Lung (tissue), 12 donors: ENCODE data around the gene PNMA8B. TPM values are rescaled to one million over a fixed set of nuclear protein-coding genes. Genes with fewer than 3 reads are reported as not detected.

Source experiments
- ATAC-seq: fragments of 200-7000 bp; cut with Tn5 transposase; one replicate; pipeline ENCODE4 v1.9.1; 2020; ENCODE audit warnings: moderate number of reproducible peaks; ENCODE audit not compliant: insufficient read depth, low FRiP score
- DNase-seq, 3 donors: peaks; one replicate each; pipeline ENCODE4 v3.0.0-alpha.2; 2013 to 2017
- H3K27ac ChIP-seq, 2 donors: one replicate each; pipeline ENCODE4 v1.5.1; 2013; ENCODE audit warnings: mild to moderate bottlenecking in 2 of 2, moderate library complexity in 2 of 2, control low read depth in 1 of 2, inconsistent platforms in 1 of 2, low read depth in 1 of 2, low read length in 1 of 2
- H3K27me3 ChIP-seq, 3 donors: one replicate each; pipeline ENCODE4 v1.5.1; 2013; ENCODE audit warnings: low read length in 2 of 3; ENCODE audit not compliant: control insufficient read depth in 3 of 3, insufficient read depth in 3 of 3
- H3K36me3 ChIP-seq, 4 donors: one replicate each; pipeline ENCODE4 v1.5.1; 2013; ENCODE audit warnings: low read length in 4 of 4, mild to moderate bottlenecking in 1 of 4, moderate library complexity in 1 of 4; ENCODE audit not compliant: control insufficient read depth in 4 of 4, insufficient read depth in 4 of 4
- H3K4me1 ChIP-seq, 5 donors: one replicate each; pipeline ENCODE4 v1.5.1; 2013; ENCODE audit warnings: low read length in 5 of 5, mild to moderate bottlenecking in 2 of 5, moderate library complexity in 1 of 5; ENCODE audit not compliant: control insufficient read depth in 5 of 5, insufficient read depth in 5 of 5
- H3K4me3 ChIP-seq: one replicate; pipeline ENCODE4 v1.5.1; 2013; ENCODE audit warnings: mild to moderate bottlenecking, control low read depth, moderate library complexity
- H3K9ac ChIP-seq, 2 donors: one replicate each; pipeline ENCODE4 v1.5.1; 2013; ENCODE audit warnings: low read length in 2 of 2, control low read depth in 1 of 2; ENCODE audit not compliant: insufficient read depth in 1 of 2
- H3K9me3 ChIP-seq, 4 donors: one replicate each; pipeline ENCODE4 v1.5.1; 2013; ENCODE audit warnings: low read length in 3 of 4, mild to moderate bottlenecking in 1 of 4, moderate library complexity in 1 of 4; ENCODE audit not compliant: control insufficient read depth in 4 of 4, insufficient read depth in 3 of 4
- WGBS, 2 donors: extraction: QIAGEN DNeasy Blood & Tissue Kit; methylation state at CpG; one replicate each; pipeline ENCODE4 v1.1.7; 2013; 5-methylcytosine and 5-hydroxymethylcytosine counted together
- polyA plus RNA-seq, 2 donors: library from polyadenylated mRNA; stranded (reverse); fragments of 200-250 nt; gene quantifications; one replicate each; pipeline ENCODE4 v1.2.1, GENCODE V29; 2013
- total RNA-seq, 2 donors: library from RNA; depleted of rRNA in 1 of 2; stranded (reverse); fragments of >200 nt in 1 of 2; gene quantifications; one replicate each; pipeline ENCODE4 v1.2.1, GENCODE V29; 2014 to 2021
- TF ChIP-seq, protein P1 (sequence below): IDR thresholded peaks from 2 replicates; pipeline ENCODE4 v1.5.1; 2012; ENCODE audit warnings: mild to moderate bottlenecking; ENCODE audit errors: control extremely low read depth, extremely low read depth
- donor health status: control.
- donor health status: control.
- donor health status: Bipolar disorder and iron deficiency.
- donor health status: healthy.
- donor health status: DM: yes; HTN: yes; CAD: no.

PNMA8B gene
- total and polyA plus RNA-seq, 4 donors = 0.48 to 4.1 (median 1.2) TPM

DNA sequence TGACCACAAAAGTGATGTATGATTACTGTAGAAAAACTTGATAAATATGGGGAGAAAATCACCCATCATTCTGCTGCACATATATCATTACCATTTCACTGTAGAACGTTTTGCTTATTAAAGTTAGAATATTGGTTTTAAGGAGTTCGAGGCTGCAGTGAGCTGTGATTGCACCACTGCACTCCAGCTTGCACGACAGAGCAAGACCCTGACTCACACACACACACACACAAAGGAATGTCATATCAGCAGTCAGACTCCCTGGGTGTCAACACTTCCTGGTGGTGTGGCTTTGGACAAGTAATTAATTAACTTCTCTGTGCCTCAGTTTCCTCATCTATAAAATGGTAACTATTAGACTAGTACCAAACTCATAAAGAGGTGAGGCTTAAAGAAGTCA is 13.0 kb downstream of the PNMA8B start:
- 46 to 61% methylated on average over 3 of the region's 3 CpGs for WGBS, 2 donors
- no peaks in the 10 kb centered on the region for H3K36me3 ChIP-seq
- no peak overlapping the region for H3K4me3 ChIP-seq
- DNase-seq (no peak), ATAC-seq (no peak)
- TF ChIP-seq, protein P1, sequence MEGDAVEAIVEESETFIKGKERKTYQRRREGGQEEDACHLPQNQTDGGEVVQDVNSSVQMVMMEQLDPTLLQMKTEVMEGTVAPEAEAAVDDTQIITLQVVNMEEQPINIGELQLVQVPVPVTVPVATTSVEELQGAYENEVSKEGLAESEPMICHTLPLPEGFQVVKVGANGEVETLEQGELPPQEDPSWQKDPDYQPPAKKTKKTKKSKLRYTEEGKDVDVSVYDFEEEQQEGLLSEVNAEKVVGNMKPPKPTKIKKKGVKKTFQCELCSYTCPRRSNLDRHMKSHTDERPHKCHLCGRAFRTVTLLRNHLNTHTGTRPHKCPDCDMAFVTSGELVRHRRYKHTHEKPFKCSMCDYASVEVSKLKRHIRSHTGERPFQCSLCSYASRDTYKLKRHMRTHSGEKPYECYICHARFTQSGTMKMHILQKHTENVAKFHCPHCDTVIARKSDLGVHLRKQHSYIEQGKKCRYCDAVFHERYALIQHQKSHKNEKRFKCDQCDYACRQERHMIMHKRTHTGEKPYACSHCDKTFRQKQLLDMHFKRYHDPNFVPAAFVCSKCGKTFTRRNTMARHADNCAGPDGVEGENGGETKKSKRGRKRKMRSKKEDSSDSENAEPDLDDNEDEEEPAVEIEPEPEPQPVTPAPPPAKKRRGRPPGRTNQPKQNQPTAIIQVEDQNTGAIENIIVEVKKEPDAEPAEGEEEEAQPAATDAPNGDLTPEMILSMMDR = no peak
- peak overlapping the region in 1 of 2 donors; percentile 32 for H3K9ac ChIP-seq
- peaks cover 0 to 2% (median 0%) of the 10 kb centered on the region in 3 donors for H3K27me3 ChIP-seq
- no peak overlapping the region for H3K27ac ChIP-seq
- peaks cover 0 to 36% (median 5%) of the 10 kb centered on the region in 5 donors for H3K4me1 ChIP-seq
- peaks cover 0 to 5% (median 0%) of the 10 kb centered on the region in 4 donors for H3K9me3 ChIP-seq

DNA sequence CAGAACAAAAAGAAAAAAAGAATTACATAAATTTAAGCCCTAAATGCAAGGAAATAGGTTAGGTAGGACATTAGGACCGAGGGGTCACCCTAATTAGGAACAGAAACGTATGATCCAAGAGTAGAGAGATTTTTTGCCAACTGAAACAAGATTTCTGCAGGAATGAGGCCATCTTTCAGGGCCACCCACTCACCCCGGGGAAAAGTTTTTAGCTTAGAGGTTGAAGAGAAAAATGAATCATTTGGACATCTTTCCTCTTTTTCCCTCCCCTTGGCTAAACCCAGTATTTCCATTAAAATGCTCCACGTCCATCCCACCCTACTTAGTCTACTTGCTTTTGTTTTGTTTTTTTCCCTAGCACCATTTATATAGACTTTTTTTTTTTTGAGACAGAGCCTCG is 13.7 kb downstream of the PNMA8B start:
- Histone ChIP-seq H3K27me3 (peaks cover 0 to 2% (median 0%) of the 10 kb centered on the region in 3 donors), H3K9me3 (peaks cover 0 to 5% (median 0%) of the 10 kb centered on the region in 4 donors), H3K36me3 (no peaks in the 10 kb centered on the region), H3K4me3 (no peak overlapping the region), H3K9ac (peak overlapping the region in 1 of 2 donors; percentile 79), H3K27ac (no peak overlapping the region), H3K4me1 (peaks cover 0 to 29% (median under 1%) of the 10 kb centered on the region in 5 donors)
- TF ChIP-seq, protein P1 = no peak
- no peak for ATAC-seq
- 69 to 76% methylated on average over 5 of the region's 5 CpGs for WGBS, 2 donors
- peak in 2 of 3 donors; percentile 82 to 88 for DNase-seq

DNA sequence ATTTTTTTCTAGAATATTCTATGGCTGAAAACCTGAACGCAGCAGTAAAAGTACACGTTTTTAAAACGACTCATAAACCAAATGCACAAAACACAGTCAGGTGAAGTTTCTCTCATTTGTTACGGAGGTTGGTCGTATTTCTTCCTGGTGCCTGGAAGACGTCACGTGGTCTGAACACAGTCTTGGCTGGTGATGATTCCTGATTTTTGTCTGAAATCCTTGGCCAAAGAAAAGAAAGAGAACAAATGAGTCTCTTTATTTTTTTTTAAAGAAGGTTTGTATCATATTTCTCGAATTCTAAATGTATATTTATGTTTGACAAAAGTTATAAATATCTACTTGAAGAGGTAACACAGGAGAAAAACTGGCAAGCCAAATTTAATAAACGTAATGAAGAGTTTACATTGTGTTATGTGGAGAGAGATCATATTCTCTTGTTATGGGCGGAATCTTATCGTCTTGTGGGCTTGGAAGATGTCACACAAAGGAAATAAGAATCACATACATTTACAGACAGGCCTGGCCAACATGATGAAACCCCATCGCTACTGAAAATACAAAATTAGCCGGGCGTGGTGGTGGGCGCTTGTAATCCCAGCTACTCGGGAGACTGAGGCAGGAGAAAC is 14.3 kb downstream of the PNMA8B start:
- H3K4me3 ChIP-seq = no peak overlapping the region
- WGBS, 2 donors = 71% methylated on average over 16 of the region's 16 CpGs
- no peaks in the 10 kb centered on the region for H3K27me3 ChIP-seq
- ATAC-seq (no peak), DNase-seq (peak in 2 of 3 donors; percentile 75 to 80)
- no peaks in the 10 kb centered on the region for H3K36me3 ChIP-seq
- peak overlapping the region in 1 of 2 donors; percentile 79 for H3K9ac ChIP-seq
- TF ChIP-seq, protein P1 = no peak
- H3K4me1 ChIP-seq = peaks cover 0 to 28% (median 0%) of the 10 kb centered on the region in 5 donors
- peaks cover 0 to 2% (median 0%) of the 10 kb centered on the region in 4 donors for H3K9me3 ChIP-seq
- H3K27ac ChIP-seq = peak overlapping the region in 1 of 2 donors; percentile 40
